Activated T-helper 1 cell treated with anti-CD3 and anti-CD28 coated beads, Interleukin-2, amount 50 U/mL, for 16 hours (primary cell): ENCODE measurements around the gene C19orf47.
"Not testable (repeated sequence)": the region's sequence is repeated elsewhere in the genome, so short reads cannot be mapped to it uniquely, and the experiment has no call there.

Source experiments
- DNase-seq, 2 donors: peaks; one replicate each; pipeline ENCODE4 v3.0.0-alpha.2; 2020; ENCODE audit warnings: low read depth in 1 of 2, low spot score in 1 of 2

C19orf47 gene

GRCh38 chr19:40376286-40376862 lies 28.2 kb upstream of the C19orf47 start:
- DNase-seq: no peak

GRCh38 chr19:40374084-40374483 lies 25.9 kb upstream of the C19orf47 start:
- DNase-seq: no peak

GRCh38 chr19:40371802-40372122 lies 23.6 kb upstream of the C19orf47 start:
- DNase-seq: no peak

- DNase-seq: no peak
Measured at GRCh38 chr19:40370997-40371801, 23.0 kb upstream of the C19orf47 start.

- DNase-seq: not testable (repeated sequence)
Measured at GRCh38 chr19:40370253-40370652, 22.1 kb upstream of the C19orf47 start.

- no peak for DNase-seq
Measured at GRCh38 chr19:40369797-40370196, 21.6 kb upstream of the C19orf47 start.

GRCh38 chr19:40367577-40368434 lies 19.6 kb upstream of the C19orf47 start:
- no peak for DNase-seq

GRCh38 chr19:40366697-40367561 lies 18.7 kb upstream of the C19orf47 start:
- no peak for DNase-seq

- peak in 1 of 2 donors; percentile 14 for DNase-seq
Measured at GRCh38 chr19:40365613-40366401, 17.6 kb upstream of the C19orf47 start.

- no peak for DNase-seq
Measured at GRCh38 chr19:40365010-40365409, 16.8 kb upstream of the C19orf47 start.

GRCh38 chr19:40363069-40363468 lies 14.9 kb upstream of the C19orf47 start:
- no peak for DNase-seq

- no peak for DNase-seq
Measured at GRCh38 chr19:40362160-40362559, 14.0 kb upstream of the C19orf47 start.

- no peak for DNase-seq
Measured at GRCh38 chr19:40360708-40361241, 12.6 kb upstream of the C19orf47 start.

GRCh38 chr19:40360020-40360707 lies 12.0 kb upstream of the C19orf47 start:
- DNase-seq: no peak

- no peak for DNase-seq
Measured at GRCh38 chr19:40358773-40359172, 10.6 kb upstream of the C19orf47 start.

GRCh38 chr19:40357640-40358039 lies 9.4 kb upstream of the C19orf47 start:
- DNase-seq: no peak

- DNase-seq: no peak
Measured at GRCh38 chr19:40356681-40357595, 8.7 kb upstream of the C19orf47 start.

- no peak for DNase-seq
Measured at GRCh38 chr19:40355975-40356680, 7.9 kb upstream of the C19orf47 start.
